ENCODE data around the gene ELMOD1.

ELMOD1 gene

GRCh38 chr11:107682171-107682570 is 91.2 kb downstream of the ELMOD1 start:
- Histone ChIP-seq H3K9ac (ENCODE audit: low read length) (no peak overlapping the region), H3K4me3 (ENCODE audit: low read length) (no peak overlapping the region), H3K36me3 (ENCODE audit: control insufficient read depth, insufficient read depth, low read length) (no peaks in the 10 kb centered on the region), H3K9me3 (ENCODE audit: control insufficient read depth, low read length) (no peaks in the 10 kb centered on the region), H3K4me1 (ENCODE audit: control insufficient read depth, insufficient read depth, low read length) (no peaks in the 10 kb centered on the region), H3K27me3 (ENCODE audit: control insufficient read depth, insufficient read depth, low read length) (no peaks in the 10 kb centered on the region)

GRCh38 chr11:107682572-107682971 is 91.6 kb downstream of the ELMOD1 start:
- Histone ChIP-seq H3K36me3 (ENCODE audit: control insufficient read depth, insufficient read depth, low read length) (no peaks in the 10 kb centered on the region), H3K4me3 (ENCODE audit: low read length) (no peak overlapping the region), H3K27me3 (ENCODE audit: control insufficient read depth, insufficient read depth, low read length) (no peaks in the 10 kb centered on the region), H3K9me3 (ENCODE audit: control insufficient read depth, low read length) (no peaks in the 10 kb centered on the region), H3K9ac (ENCODE audit: low read length) (no peak overlapping the region), H3K4me1 (ENCODE audit: control insufficient read depth, insufficient read depth, low read length) (no peaks in the 10 kb centered on the region)

GRCh38 chr11:107683061-107683460 is 92.1 kb downstream of the ELMOD1 start:
- Histone ChIP-seq H3K9ac (ENCODE audit: low read length) (no peak overlapping the region), H3K4me3 (ENCODE audit: low read length) (no peak overlapping the region), H3K36me3 (ENCODE audit: control insufficient read depth, insufficient read depth, low read length) (no peaks in the 10 kb centered on the region), H3K27me3 (ENCODE audit: control insufficient read depth, insufficient read depth, low read length) (no peaks in the 10 kb centered on the region), H3K9me3 (ENCODE audit: control insufficient read depth, low read length) (no peaks in the 10 kb centered on the region), H3K4me1 (ENCODE audit: control insufficient read depth, insufficient read depth, low read length) (no peaks in the 10 kb centered on the region)

GRCh38 chr11:107683807-107684206 is 92.9 kb downstream of the ELMOD1 start:
- Histone ChIP-seq H3K27me3 (ENCODE audit: control insufficient read depth, insufficient read depth, low read length) (no peaks in the 10 kb centered on the region), H3K36me3 (ENCODE audit: control insufficient read depth, insufficient read depth, low read length) (no peaks in the 10 kb centered on the region), H3K4me1 (ENCODE audit: control insufficient read depth, insufficient read depth, low read length) (no peaks in the 10 kb centered on the region), H3K4me3 (ENCODE audit: low read length) (no peak overlapping the region), H3K9ac (ENCODE audit: low read length) (no peak overlapping the region), H3K9me3 (ENCODE audit: control insufficient read depth, low read length) (no peaks in the 10 kb centered on the region)

GRCh38 chr11:107688322-107688918 is 97.5 kb downstream of the ELMOD1 start:
- H3K4me3 ChIP-seq (ENCODE audit: low read length), result no peak overlapping the region
- no peaks in the 10 kb centered on the region for H3K27me3 ChIP-seq (ENCODE audit: control insufficient read depth, insufficient read depth, low read length)
- H3K9me3 ChIP-seq (ENCODE audit: control insufficient read depth, low read length), result no peaks in the 10 kb centered on the region
- H3K9ac ChIP-seq (ENCODE audit: low read length), result no peak overlapping the region
- no peaks in the 10 kb centered on the region for H3K4me1 ChIP-seq (ENCODE audit: control insufficient read depth, insufficient read depth, low read length)
- H3K36me3 ChIP-seq (ENCODE audit: control insufficient read depth, insufficient read depth, low read length), result no peaks in the 10 kb centered on the region

GRCh38 chr11:107689317-107690202 is 98.6 kb downstream of the ELMOD1 start:
- no peaks in the 10 kb centered on the region for H3K9me3 ChIP-seq (ENCODE audit: control insufficient read depth, low read length)
- no peaks in the 10 kb centered on the region for H3K4me1 ChIP-seq (ENCODE audit: control insufficient read depth, insufficient read depth, low read length)
- H3K36me3 ChIP-seq (ENCODE audit: control insufficient read depth, insufficient read depth, low read length), result no peaks in the 10 kb centered on the region
- H3K4me3 ChIP-seq (ENCODE audit: low read length), result no peak overlapping the region
- H3K9ac ChIP-seq (ENCODE audit: low read length), result no peak overlapping the region
- H3K27me3 ChIP-seq (ENCODE audit: control insufficient read depth, insufficient read depth, low read length), result no peaks in the 10 kb centered on the region

- no peaks in the 10 kb centered on the region for H3K36me3 ChIP-seq (ENCODE audit: control insufficient read depth, insufficient read depth, low read length)
- H3K9me3 ChIP-seq (ENCODE audit: control insufficient read depth, low read length), result no peaks in the 10 kb centered on the region
- no peak overlapping the region for H3K9ac ChIP-seq (ENCODE audit: low read length)
- no peaks in the 10 kb centered on the region for H3K4me1 ChIP-seq (ENCODE audit: control insufficient read depth, insufficient read depth, low read length)
- no peak overlapping the region for H3K4me3 ChIP-seq (ENCODE audit: low read length)
- no peaks in the 10 kb centered on the region for H3K27me3 ChIP-seq (ENCODE audit: control insufficient read depth, insufficient read depth, low read length)
These were observed 100.2 kb downstream of the ELMOD1 start for GRCh38 chr11:107691000-107691750.

- no peak overlapping the region for H3K4me3 ChIP-seq (ENCODE audit: low read length)
- no peaks in the 10 kb centered on the region for H3K4me1 ChIP-seq (ENCODE audit: control insufficient read depth, insufficient read depth, low read length)
- no peak overlapping the region for H3K9ac ChIP-seq (ENCODE audit: low read length)
- no peaks in the 10 kb centered on the region for H3K9me3 ChIP-seq (ENCODE audit: control insufficient read depth, low read length)
- no peaks in the 10 kb centered on the region for H3K27me3 ChIP-seq (ENCODE audit: control insufficient read depth, insufficient read depth, low read length)
- H3K36me3 ChIP-seq (ENCODE audit: control insufficient read depth, insufficient read depth, low read length), result no peaks in the 10 kb centered on the region
These were observed 104.5 kb downstream of the ELMOD1 start for GRCh38 chr11:107695446-107695845.

- Histone ChIP-seq H3K9ac (ENCODE audit: low read length) (no peak overlapping the region), H3K4me3 (ENCODE audit: low read length) (no peak overlapping the region), H3K9me3 (ENCODE audit: control insufficient read depth, low read length) (no peaks in the 10 kb centered on the region), H3K36me3 (ENCODE audit: control insufficient read depth, insufficient read depth, low read length) (no peaks in the 10 kb centered on the region), H3K27me3 (ENCODE audit: control insufficient read depth, insufficient read depth, low read length) (no peaks in the 10 kb centered on the region), H3K4me1 (ENCODE audit: control insufficient read depth, insufficient read depth, low read length) (no peaks in the 10 kb centered on the region)
These were observed 105.2 kb downstream of the ELMOD1 start for GRCh38 chr11:107696140-107696539.

- Histone ChIP-seq H3K9ac (ENCODE audit: low read length) (no peak overlapping the region), H3K9me3 (ENCODE audit: control insufficient read depth, low read length) (no peaks in the 10 kb centered on the region), H3K4me3 (ENCODE audit: low read length) (no peak overlapping the region)
These were observed 106.3 kb downstream of the ELMOD1 start for GRCh38 chr11:107697291-107697690.

GRCh38 chr11:107699371-107700285 is 108.7 kb downstream of the ELMOD1 start:
- Histone ChIP-seq H3K27me3 (ENCODE audit: control insufficient read depth, insufficient read depth, low read length) (no peaks in the 10 kb centered on the region), H3K9me3 (ENCODE audit: control insufficient read depth, low read length) (no peaks in the 10 kb centered on the region), H3K4me3 (ENCODE audit: low read length) (no peak overlapping the region), H3K9ac (ENCODE audit: low read length) (no peak overlapping the region), H3K36me3 (ENCODE audit: control insufficient read depth, insufficient read depth, low read length) (no peaks in the 10 kb centered on the region), H3K4me1 (ENCODE audit: control insufficient read depth, insufficient read depth, low read length) (no peaks in the 10 kb centered on the region)

More at GRCh38 chr11:107697291-107697690, 106.3 kb downstream of the ELMOD1 start:
- Histone ChIP-seq H3K27me3 (ENCODE audit: control insufficient read depth, insufficient read depth, low read length) (no peaks in the 10 kb centered on the region), H3K36me3 (ENCODE audit: control insufficient read depth, insufficient read depth, low read length) (no peaks in the 10 kb centered on the region), H3K4me1 (ENCODE audit: control insufficient read depth, insufficient read depth, low read length) (no peaks in the 10 kb centered on the region)
